ENCODE results near the gene ATXN1L.
A peak's percentile ranks its signal among the peaks of the same experiment; 100 is the strongest.
"Not testable (repeated sequence)": the region's sequence is repeated elsewhere in the genome, so short reads cannot be mapped to it uniquely, and the experiment has no call there.

Gene ATXN1L

GRCh38 chr16:71845639-71846430, at the start of gene ATXN1L:
Gene ATXN1L (plus strand): TSS chr16:71845976. CDS start chr16:71849741, 3,765 bp downstream.
- DNase-seq (ENCODE audit: low read depth): peak; percentile 84

GRCh38 chr16:71796501-71797097, 49.2 kb upstream of the ATXN1L start:
- DNase-seq (ENCODE audit: low read depth): no peak

- no peak for DNase-seq (ENCODE audit: low read depth)
Measured at GRCh38 chr16:71803305-71803690, 42.5 kb upstream of the ATXN1L start.

- no peak for DNase-seq (ENCODE audit: low read depth)
Measured at GRCh38 chr16:71807905-71808592, 37.7 kb upstream of the ATXN1L start.

- DNase-seq (ENCODE audit: low read depth): peak; percentile 84
Measured at GRCh38 chr16:71808593-71809459, 37.0 kb upstream of the ATXN1L start, which contains the start of gene AP1G1. Gene AP1G1 (minus strand): TSS chr16:71808834. CDS start chr16:71789479, 19,355 bp downstream.

GRCh38 chr16:71810155-71810530, 35.6 kb upstream of the ATXN1L start:
- not testable (repeated sequence) for DNase-seq (ENCODE audit: low read depth)

- no peak for DNase-seq (ENCODE audit: low read depth)
Measured at GRCh38 chr16:71811261-71811803, 34.4 kb upstream of the ATXN1L start.

GRCh38 chr16:71817155-71817500, 28.6 kb upstream of the ATXN1L start:
- not testable (repeated sequence) for DNase-seq (ENCODE audit: low read depth)

GRCh38 chr16:71826533-71827017, 19.2 kb upstream of the ATXN1L start:
- DNase-seq (ENCODE audit: low read depth): no peak

GRCh38 chr16:71830359-71830758, 15.4 kb upstream of the ATXN1L start:
- DNase-seq (ENCODE audit: low read depth): no peak

- not testable (repeated sequence) for DNase-seq (ENCODE audit: low read depth)
Measured at GRCh38 chr16:71831698-71832097, 14.1 kb upstream of the ATXN1L start.

- DNase-seq (ENCODE audit: low read depth): not testable (repeated sequence)
Measured at GRCh38 chr16:71832112-71832511, 13.7 kb upstream of the ATXN1L start.

- no peak for DNase-seq (ENCODE audit: low read depth)
Measured at GRCh38 chr16:71834291-71834690, 11.5 kb upstream of the ATXN1L start.

- DNase-seq (ENCODE audit: low read depth): no peak
Measured at GRCh38 chr16:71837150-71837549, 8.6 kb upstream of the ATXN1L start.

GRCh38 chr16:71840052-71840451, 5.7 kb upstream of the ATXN1L start:
- no peak for DNase-seq (ENCODE audit: low read depth)

- DNase-seq (ENCODE audit: low read depth): no peak
Measured at GRCh38 chr16:71843572-71843971, 2.2 kb upstream of the ATXN1L start.

- no peak for DNase-seq (ENCODE audit: low read depth)
Measured at GRCh38 chr16:71846431-71846830, 655 bp downstream of the ATXN1L start.

GRCh38 chr16:71847096-71847495, 1.3 kb downstream of the ATXN1L start:
- no peak for DNase-seq (ENCODE audit: low read depth)

- DNase-seq (ENCODE audit: low read depth): no peak
Measured at GRCh38 chr16:71848622-71849021, 2.8 kb downstream of the ATXN1L start.

- no peak for DNase-seq (ENCODE audit: low read depth)
Measured at GRCh38 chr16:71851746-71852145, 6.0 kb downstream of the ATXN1L start.

- DNase-seq (ENCODE audit: low read depth): no peak
Measured at GRCh38 chr16:71852158-71852557, 6.4 kb downstream of the ATXN1L start.

GRCh38 chr16:71852561-71852960, 6.8 kb downstream of the ATXN1L start:
- DNase-seq (ENCODE audit: low read depth): no peak
